ENCODE measurements around the gene MRPS18A.

MRPS18A gene

GRCh38 chr6:43724354-43724753 lies 36.8 kb upstream of the MRPS18A start:
- H3F3A ChIP-seq (ENCODE audit: insufficient read depth, low read length), result no peaks in the 10 kb centered on the region
- peak overlapping the region; percentile 45; the same call in 1 of the 2 replicates for H3K4me2 ChIP-seq (ENCODE audit: low read length)
- H2AFZ ChIP-seq (ENCODE audit: low read length), result no peak overlapping the region
- no peaks in the 10 kb centered on the region for H4K20me1 ChIP-seq (ENCODE audit: insufficient read depth, low read length)
- H3K9me3 ChIP-seq (ENCODE audit: low read length), result no peaks in the 10 kb centered on the region
- TF ChIP-seq CTCF (IDR thresholded peaks at IDR 0.05; ENCODE audit: low read length) (no peak), EZH2 (IDR thresholded peaks at IDR 0.05; ENCODE audit: borderline replicate concordance, low read length) (no peak)
- H3K9ac ChIP-seq (ENCODE audit: low read length), result peak overlapping the region; percentile 23; the same call in 1 of the 2 replicates
- no peaks in the 10 kb centered on the region for H3K79me2 ChIP-seq (ENCODE audit: insufficient read depth, low read length)
- no peaks in the 10 kb centered on the region for H3K36me3 ChIP-seq (ENCODE audit: insufficient read depth, low read length)
- peaks cover 19% of the 10 kb centered on the region for H3K4me1 ChIP-seq (ENCODE audit: insufficient read depth, low read length, severe bottlenecking)
- H3K27ac ChIP-seq (ENCODE audit: low read depth, low read length, poor library complexity, severe bottlenecking), result no peak overlapping the region
- H3K27me3 ChIP-seq (ENCODE audit: insufficient read depth, low read length), result no peaks in the 10 kb centered on the region; the same call in 1 of the 2 replicates
- H3K9me2 ChIP-seq (ENCODE audit: low read depth, low read length), result no peaks in the 10 kb centered on the region
- no peak overlapping the region for H3K4me3 ChIP-seq (ENCODE audit: low read depth, low read length, poor library complexity, severe bottlenecking)

GRCh38 chr6:43723737-43724295 lies 36.2 kb upstream of the MRPS18A start:
- Histone ChIP-seq H3F3A (ENCODE audit: insufficient read depth, low read length) (no peaks in the 10 kb centered on the region), H3K4me3 (ENCODE audit: low read depth, low read length, poor library complexity, severe bottlenecking) (no peak overlapping the region), H4K20me1 (ENCODE audit: insufficient read depth, low read length) (no peaks in the 10 kb centered on the region), H3K27me3 (ENCODE audit: insufficient read depth, low read length) (no peaks in the 10 kb centered on the region; the same call in 1 of the 2 replicates), H3K36me3 (ENCODE audit: insufficient read depth, low read length) (no peaks in the 10 kb centered on the region), H3K9me2 (ENCODE audit: low read depth, low read length) (no peaks in the 10 kb centered on the region), H3K79me2 (ENCODE audit: insufficient read depth, low read length) (no peaks in the 10 kb centered on the region), H3K9me3 (ENCODE audit: low read length) (no peaks in the 10 kb centered on the region), H2AFZ (ENCODE audit: low read length) (no peak overlapping the region), H3K27ac (ENCODE audit: low read depth, low read length, poor library complexity, severe bottlenecking) (no peak overlapping the region), H3K4me2 (ENCODE audit: low read length) (no peak overlapping the region), H3K9ac (ENCODE audit: low read length) (no peak overlapping the region), H3K4me1 (ENCODE audit: insufficient read depth, low read length, severe bottlenecking) (peaks cover 19% of the 10 kb centered on the region)
- TF ChIP-seq EZH2 (IDR thresholded peaks at IDR 0.05; ENCODE audit: borderline replicate concordance, low read length), result no peak
- TF ChIP-seq CTCF (IDR thresholded peaks at IDR 0.05; ENCODE audit: low read length), result peak; percentile 75

GRCh38 chr6:43722920-43723545 lies 35.4 kb upstream of the MRPS18A start:
- no peak overlapping the region for H3K27ac ChIP-seq (ENCODE audit: low read depth, low read length, poor library complexity, severe bottlenecking)
- H3K4me3 ChIP-seq (ENCODE audit: low read depth, low read length, poor library complexity, severe bottlenecking), result no peak overlapping the region
- no peaks in the 10 kb centered on the region for H4K20me1 ChIP-seq (ENCODE audit: insufficient read depth, low read length)
- H3K4me2 ChIP-seq (ENCODE audit: low read length), result no peak overlapping the region
- no peaks in the 10 kb centered on the region for H3F3A ChIP-seq (ENCODE audit: insufficient read depth, low read length)
- no peaks in the 10 kb centered on the region for H3K79me2 ChIP-seq (ENCODE audit: insufficient read depth, low read length)
- no peak overlapping the region for H3K9ac ChIP-seq (ENCODE audit: low read length)
- no peaks in the 10 kb centered on the region for H3K9me3 ChIP-seq (ENCODE audit: low read length)
- no peak overlapping the region for H2AFZ ChIP-seq (ENCODE audit: low read length)
- TF ChIP-seq CTCF (IDR thresholded peaks at IDR 0.05; ENCODE audit: low read length), result no peak
- TF ChIP-seq EZH2 (IDR thresholded peaks at IDR 0.05; ENCODE audit: borderline replicate concordance, low read length), result no peak
- no peaks in the 10 kb centered on the region for H3K9me2 ChIP-seq (ENCODE audit: low read depth, low read length)
- H3K27me3 ChIP-seq (ENCODE audit: insufficient read depth, low read length), result no peaks in the 10 kb centered on the region; the same call in 1 of the 2 replicates
- no peaks in the 10 kb centered on the region for H3K36me3 ChIP-seq (ENCODE audit: insufficient read depth, low read length)
- H3K4me1 ChIP-seq (ENCODE audit: insufficient read depth, low read length, severe bottlenecking), result peaks cover 19% of the 10 kb centered on the region
